H1 (cell line): ENCODE data around the gene ARHGEF12. TPM values are rescaled to one million over a fixed set of nuclear protein-coding genes. Genes with fewer than 3 reads are reported as not detected.

Experiments
- CHD7 ChIP-seq: fragments of 300-600 bp; sonication (generic); IDR thresholded peaks from 2 replicates; pipeline ENCODE4 v1.7.1; 2012; ENCODE audit warnings: low read length, moderate library complexity, mild to moderate bottlenecking, inconsistent platforms; ENCODE audit not compliant: insufficient replicate concordance
- SIRT6 ChIP-seq: IDR thresholded peaks from one replicate; pipeline ENCODE4 v1.7.1; 2012; ENCODE audit warnings: low read length, inconsistent platforms
- SRF ChIP-seq: IDR thresholded peaks from 2 replicates; pipeline ENCODE4 v1.6.1; 2011; ENCODE audit warnings: mild to moderate bottlenecking, low read depth, low read length, moderate library complexity
- USF2 ChIP-seq: IDR thresholded peaks from 2 replicates; pipeline ENCODE4 v1.6.1; 2011; ENCODE audit warnings: low read length, improper control_type of control experiment
- YY1 ChIP-seq: IDR thresholded peaks from 2 replicates; pipeline ENCODE4 v1.6.1; 2011; ENCODE audit warnings: low read depth, mild to moderate bottlenecking, low read length
- polyA plus RNA-seq, 7 experiments: library from polyadenylated mRNA; depleted of rRNA in 3 of 7; stranded (reverse) in 5 of 7; unstranded in 2 of 7; fragments of >200 nt in 5 of 7; fragments of 200-250 nt in 2 of 7; gene quantifications; 1 replicate in 5 of 7; 2 replicates in 1 of 7; 4 replicates in 1 of 7; pipeline versions ENCODE4 v1.2.1 to v1.2.3, GENCODE V29; 2011 to 2013; ENCODE audit warnings: missing spikeins in 2 of 7, mixed read lengths in 2 of 7
- total RNA-seq: library from RNA; stranded (reverse); fragmentation: NEBNext Ultra II Directional; extraction: Animal tissue kit (Norgen Biotek cat#: 25700); gene quantifications from 2 replicates; pipeline ENCODE4 v1.2.1, GENCODE V29; 2021

ARHGEF12 gene
- total and polyA plus RNA-seq, 2 of the 8 experiments (the other 6 are each of a cell fraction or from before 2014, with no cell fraction given), result 5.1 to 33.7 TPM

GRCh38 chr11:120296554-120296953 is 39.7 kb upstream of the ARHGEF12 start (continued):
- TF ChIP-seq CHD7 (no peak), YY1 (no peak), USF2 (no peak), SRF (no peak), SIRT6 (no peak)
